ENCODE results near the gene PKD1L1. TPM values are rescaled to one million over a fixed set of nuclear protein-coding genes. Genes with fewer than 3 reads are reported as not detected.

Gene PKD1L1
- total RNA-seq, 1 donor from 2014 or later: 0.89 TPM

DNA sequence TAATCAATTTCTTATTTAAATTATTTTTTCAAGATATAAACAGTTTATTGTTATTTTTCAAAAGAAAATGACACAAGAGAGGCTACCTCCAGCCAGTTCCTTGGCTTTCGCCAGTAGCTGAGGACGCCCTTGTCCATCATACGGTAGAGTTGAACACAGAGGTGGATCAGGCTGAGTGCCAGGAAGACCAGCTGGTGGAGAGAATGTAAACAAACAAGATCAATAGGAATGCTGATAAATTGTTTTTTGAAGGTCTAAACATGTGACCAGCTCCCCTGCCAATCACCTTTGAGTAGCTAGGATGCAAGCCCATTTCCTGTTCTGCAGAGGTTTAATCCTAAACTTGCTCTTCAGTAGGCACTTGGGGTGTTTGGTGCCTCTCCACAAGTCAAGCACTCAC is 138.9 kb downstream of the PKD1L1 start:
- H3K36me3 Mint-ChIP-seq (ENCODE audit: insufficient read depth): no peaks in the 10 kb centered on the region
- DNase-seq (ENCODE audit: low spot score, unreplicated experiment): no peak
- TF ChIP-seq, protein P1, sequence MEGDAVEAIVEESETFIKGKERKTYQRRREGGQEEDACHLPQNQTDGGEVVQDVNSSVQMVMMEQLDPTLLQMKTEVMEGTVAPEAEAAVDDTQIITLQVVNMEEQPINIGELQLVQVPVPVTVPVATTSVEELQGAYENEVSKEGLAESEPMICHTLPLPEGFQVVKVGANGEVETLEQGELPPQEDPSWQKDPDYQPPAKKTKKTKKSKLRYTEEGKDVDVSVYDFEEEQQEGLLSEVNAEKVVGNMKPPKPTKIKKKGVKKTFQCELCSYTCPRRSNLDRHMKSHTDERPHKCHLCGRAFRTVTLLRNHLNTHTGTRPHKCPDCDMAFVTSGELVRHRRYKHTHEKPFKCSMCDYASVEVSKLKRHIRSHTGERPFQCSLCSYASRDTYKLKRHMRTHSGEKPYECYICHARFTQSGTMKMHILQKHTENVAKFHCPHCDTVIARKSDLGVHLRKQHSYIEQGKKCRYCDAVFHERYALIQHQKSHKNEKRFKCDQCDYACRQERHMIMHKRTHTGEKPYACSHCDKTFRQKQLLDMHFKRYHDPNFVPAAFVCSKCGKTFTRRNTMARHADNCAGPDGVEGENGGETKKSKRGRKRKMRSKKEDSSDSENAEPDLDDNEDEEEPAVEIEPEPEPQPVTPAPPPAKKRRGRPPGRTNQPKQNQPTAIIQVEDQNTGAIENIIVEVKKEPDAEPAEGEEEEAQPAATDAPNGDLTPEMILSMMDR (IDR thresholded peaks at IDR 0.05; ENCODE audit: unreplicated experiment): no peak
- no peak overlapping the region for H3K4me3 Mint-ChIP-seq (ENCODE audit: low read depth)
- no peaks in the 10 kb centered on the region for H3K27me3 Mint-ChIP-seq
- no peaks in the 10 kb centered on the region for H3K9me3 Mint-ChIP-seq (ENCODE audit: low read depth)
- no peak overlapping the region for H3K27ac Mint-ChIP-seq
- peaks cover 18% of the 10 kb centered on the region for H3K4me1 Mint-ChIP-seq (ENCODE audit: low read depth)

DNA sequence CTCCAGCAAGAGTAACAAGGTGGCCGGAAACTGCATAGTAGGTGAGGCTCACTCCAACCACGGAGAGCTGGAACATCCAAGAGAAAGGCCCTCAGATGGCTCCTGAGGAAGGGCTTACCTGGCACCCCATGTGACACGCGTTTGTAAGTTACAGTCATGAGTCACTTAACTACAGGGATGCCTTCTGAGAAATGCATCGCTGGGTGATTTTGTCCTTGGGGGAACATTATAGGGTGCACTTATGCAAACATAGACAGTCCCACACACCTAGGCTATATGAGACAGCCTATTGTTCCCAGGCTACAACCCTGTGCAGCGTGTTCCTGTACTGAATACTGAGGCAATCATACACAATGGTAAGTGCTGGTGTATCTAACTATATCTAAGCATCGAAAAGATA is 139.9 kb downstream of the PKD1L1 start:
- no peak for DNase-seq (ENCODE audit: low spot score, unreplicated experiment)
- H3K4me3 Mint-ChIP-seq (ENCODE audit: low read depth): no peak overlapping the region
- TF ChIP-seq, protein P1 (IDR thresholded peaks at IDR 0.05; ENCODE audit: unreplicated experiment): no peak
- H3K9me3 Mint-ChIP-seq (ENCODE audit: low read depth): no peaks in the 10 kb centered on the region
- H3K27me3 Mint-ChIP-seq: no peaks in the 10 kb centered on the region
- peaks cover 26% of the 10 kb centered on the region for H3K4me1 Mint-ChIP-seq (ENCODE audit: low read depth)
- no peaks in the 10 kb centered on the region for H3K36me3 Mint-ChIP-seq (ENCODE audit: insufficient read depth)
- no peak overlapping the region for H3K27ac Mint-ChIP-seq

DNA sequence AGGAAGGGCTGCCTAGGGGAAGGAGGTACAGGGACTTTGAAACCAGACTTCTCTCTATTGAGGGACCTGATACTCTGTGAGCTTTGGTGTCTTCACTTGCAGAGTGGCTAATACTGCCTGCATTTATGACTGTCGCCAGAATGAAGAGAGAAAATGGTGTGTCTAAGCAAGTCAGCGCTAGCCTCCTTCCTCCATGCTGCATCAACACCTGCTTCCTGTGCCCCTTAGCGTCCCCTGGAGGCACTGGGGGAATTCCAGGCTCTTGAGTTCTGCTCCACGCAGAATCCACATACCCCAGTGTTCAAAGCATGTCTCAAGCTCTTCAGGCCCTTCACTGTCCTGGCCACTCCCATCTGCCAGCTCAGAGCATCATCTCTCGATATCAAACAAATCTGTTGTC is 140.5 kb downstream of the PKD1L1 start:
- no peaks in the 10 kb centered on the region for H3K27me3 Mint-ChIP-seq
- H3K36me3 Mint-ChIP-seq (ENCODE audit: insufficient read depth): no peaks in the 10 kb centered on the region
- no peak overlapping the region for H3K4me3 Mint-ChIP-seq (ENCODE audit: low read depth)
- TF ChIP-seq, protein P1 (IDR thresholded peaks at IDR 0.05; ENCODE audit: unreplicated experiment): peak; percentile 8
- H3K9me3 Mint-ChIP-seq (ENCODE audit: low read depth): no peaks in the 10 kb centered on the region
- H3K27ac Mint-ChIP-seq: no peak overlapping the region
- peaks cover 32% of the 10 kb centered on the region for H3K4me1 Mint-ChIP-seq (ENCODE audit: low read depth)
- DNase-seq (ENCODE audit: low spot score, unreplicated experiment): no peak

DNA sequence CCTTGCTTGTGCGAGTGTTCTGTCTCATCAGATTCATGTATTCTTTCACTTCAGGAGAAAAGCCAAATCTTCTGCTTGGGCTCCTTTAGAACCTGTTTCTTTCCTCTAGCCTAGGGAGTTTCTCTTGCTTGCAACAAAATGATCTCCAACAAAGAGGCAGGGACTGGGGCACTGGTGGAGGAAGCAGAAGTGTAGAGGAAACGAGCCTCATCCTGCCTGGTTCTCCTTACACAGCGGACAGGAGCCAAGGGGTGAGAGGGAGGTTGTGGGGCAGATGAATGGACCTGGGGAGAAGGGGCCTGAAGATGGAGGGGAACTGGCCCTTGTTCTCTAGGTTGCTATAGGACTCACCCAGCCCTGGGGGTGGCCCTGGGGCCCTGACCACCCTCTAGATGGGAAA is 141.1 kb downstream of the PKD1L1 start:
- Mint-ChIP-seq H3K36me3 (ENCODE audit: insufficient read depth) (no peaks in the 10 kb centered on the region), H3K9me3 (ENCODE audit: low read depth) (no peaks in the 10 kb centered on the region), H3K27ac (no peak overlapping the region), H3K4me3 (ENCODE audit: low read depth) (no peak overlapping the region), H3K27me3 (no peaks in the 10 kb centered on the region), H3K4me1 (ENCODE audit: low read depth) (peaks cover 38% of the 10 kb centered on the region)
- TF ChIP-seq, protein P1 (IDR thresholded peaks at IDR 0.05; ENCODE audit: unreplicated experiment): no peak
- no peak for DNase-seq (ENCODE audit: low spot score, unreplicated experiment)

DNA sequence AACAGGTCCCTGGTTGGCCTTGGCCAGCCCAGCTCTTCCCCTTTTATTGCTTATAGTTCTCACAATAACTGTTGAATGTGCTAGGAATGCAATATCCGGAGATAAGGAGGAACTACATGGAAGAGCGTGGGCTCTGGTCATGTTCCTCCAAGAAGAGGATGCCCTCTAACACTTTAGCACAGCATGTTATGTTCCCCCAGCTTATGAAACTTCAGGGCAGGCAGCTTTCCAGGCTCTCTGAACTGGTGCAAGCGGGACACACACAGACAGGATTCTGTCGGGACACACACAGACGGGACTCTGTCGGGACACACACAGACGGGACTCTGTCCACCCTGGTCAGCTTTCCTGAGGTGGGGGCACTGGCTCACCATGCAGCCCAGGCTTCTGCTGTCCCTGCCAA is 141.6 kb downstream of the PKD1L1 start:
- Mint-ChIP-seq H3K9me3 (ENCODE audit: low read depth) (no peaks in the 10 kb centered on the region), H3K36me3 (ENCODE audit: insufficient read depth) (no peaks in the 10 kb centered on the region), H3K27me3 (no peaks in the 10 kb centered on the region), H3K4me1 (ENCODE audit: low read depth) (peaks cover 39% of the 10 kb centered on the region), H3K4me3 (ENCODE audit: low read depth) (no peak overlapping the region), H3K27ac (no peak overlapping the region)
- TF ChIP-seq, protein P1 (IDR thresholded peaks at IDR 0.05; ENCODE audit: unreplicated experiment): no peak
- DNase-seq (ENCODE audit: low spot score, unreplicated experiment): no peak

Measured in progenitor cell of endocrine pancreas (in vitro differentiated cells).